Progenitor cell of endocrine pancreas (in vitro differentiated cells): ENCODE results near the gene PCNP. TPM values are rescaled to one million over a fixed set of nuclear protein-coding genes. Genes with fewer than 3 reads are reported as not detected.

ENCODE experiments used
- DNase-seq: peaks from one replicate; pipeline ENCODE4 v3.0.0; 2021; ENCODE audit warnings: low spot score; ENCODE audit not compliant: unreplicated experiment
- H3K27ac Mint-ChIP-seq: 2 replicates; pipeline ENCODE4 v1.8.0; 2021; ENCODE audit warnings: mild to moderate bottlenecking, moderate library complexity, mixed read lengths
- H3K27me3 Mint-ChIP-seq: 2 replicates; pipeline ENCODE4 v1.8.0; 2021; ENCODE audit warnings: mixed read lengths
- H3K36me3 Mint-ChIP-seq: 2 replicates; pipeline ENCODE4 v1.8.0; 2022; ENCODE audit warnings: mixed read lengths; ENCODE audit not compliant: insufficient read depth
- H3K4me1 Mint-ChIP-seq: 2 replicates; pipeline ENCODE4 v1.8.0; 2021; ENCODE audit warnings: low read depth, mixed read lengths
- H3K4me3 Mint-ChIP-seq: 2 replicates; pipeline ENCODE4 v1.8.0; 2021; ENCODE audit warnings: low read depth, mild to moderate bottlenecking, moderate library complexity, mixed read lengths
- H3K9me3 Mint-ChIP-seq: 2 replicates; pipeline ENCODE4 v1.8.0; 2021; ENCODE audit warnings: low read depth, mixed read lengths
- total RNA-seq: library from RNA; stranded (reverse); gene quantifications from 2 replicates; pipeline ENCODE4 v1.2.1, GENCODE V29; 2021
- TF ChIP-seq, protein P1 (sequence below): fragments of 200-600 bp; sonication (generic); IDR thresholded peaks from one replicate; pipeline ENCODE4 v1.5.0; 2021; ENCODE audit warnings: antibody characterized with exemption, mild to moderate bottlenecking; ENCODE audit not compliant: unreplicated experiment

Gene PCNP
- total RNA-seq, 1 donor from 2014 or later, result 154 TPM

DNA sequence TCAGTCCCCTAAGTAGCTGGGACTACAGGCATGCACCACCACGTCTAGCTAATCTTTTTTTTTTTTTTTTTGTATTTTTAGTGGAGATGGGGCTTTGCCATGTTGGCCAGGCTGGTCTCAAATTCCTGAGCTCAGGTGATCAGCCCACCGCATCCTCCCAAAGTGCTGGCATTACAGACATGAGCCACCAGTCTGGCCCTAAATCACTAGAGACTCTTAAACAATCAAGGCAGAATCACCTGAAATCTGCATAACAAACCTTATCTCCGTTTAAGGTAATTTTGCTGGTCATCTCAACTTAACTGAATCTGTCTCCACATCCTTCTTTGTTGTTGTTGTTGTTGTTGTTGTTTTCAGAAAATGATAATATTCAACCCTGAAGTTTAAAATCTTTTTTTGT, 17.9 kb upstream of the PCNP start:
- Mint-ChIP-seq H3K36me3 (no peaks in the 10 kb centered on the region), H3K9me3 (peaks cover 3% of the 10 kb centered on the region), H3K27ac (no peak overlapping the region), H3K27me3 (peaks cover 17% of the 10 kb centered on the region), H3K4me3 (no peak overlapping the region), H3K4me1 (no peaks in the 10 kb centered on the region)
- no peak for DNase-seq
- TF ChIP-seq, protein P1, sequence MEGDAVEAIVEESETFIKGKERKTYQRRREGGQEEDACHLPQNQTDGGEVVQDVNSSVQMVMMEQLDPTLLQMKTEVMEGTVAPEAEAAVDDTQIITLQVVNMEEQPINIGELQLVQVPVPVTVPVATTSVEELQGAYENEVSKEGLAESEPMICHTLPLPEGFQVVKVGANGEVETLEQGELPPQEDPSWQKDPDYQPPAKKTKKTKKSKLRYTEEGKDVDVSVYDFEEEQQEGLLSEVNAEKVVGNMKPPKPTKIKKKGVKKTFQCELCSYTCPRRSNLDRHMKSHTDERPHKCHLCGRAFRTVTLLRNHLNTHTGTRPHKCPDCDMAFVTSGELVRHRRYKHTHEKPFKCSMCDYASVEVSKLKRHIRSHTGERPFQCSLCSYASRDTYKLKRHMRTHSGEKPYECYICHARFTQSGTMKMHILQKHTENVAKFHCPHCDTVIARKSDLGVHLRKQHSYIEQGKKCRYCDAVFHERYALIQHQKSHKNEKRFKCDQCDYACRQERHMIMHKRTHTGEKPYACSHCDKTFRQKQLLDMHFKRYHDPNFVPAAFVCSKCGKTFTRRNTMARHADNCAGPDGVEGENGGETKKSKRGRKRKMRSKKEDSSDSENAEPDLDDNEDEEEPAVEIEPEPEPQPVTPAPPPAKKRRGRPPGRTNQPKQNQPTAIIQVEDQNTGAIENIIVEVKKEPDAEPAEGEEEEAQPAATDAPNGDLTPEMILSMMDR, result no peak

DNA sequence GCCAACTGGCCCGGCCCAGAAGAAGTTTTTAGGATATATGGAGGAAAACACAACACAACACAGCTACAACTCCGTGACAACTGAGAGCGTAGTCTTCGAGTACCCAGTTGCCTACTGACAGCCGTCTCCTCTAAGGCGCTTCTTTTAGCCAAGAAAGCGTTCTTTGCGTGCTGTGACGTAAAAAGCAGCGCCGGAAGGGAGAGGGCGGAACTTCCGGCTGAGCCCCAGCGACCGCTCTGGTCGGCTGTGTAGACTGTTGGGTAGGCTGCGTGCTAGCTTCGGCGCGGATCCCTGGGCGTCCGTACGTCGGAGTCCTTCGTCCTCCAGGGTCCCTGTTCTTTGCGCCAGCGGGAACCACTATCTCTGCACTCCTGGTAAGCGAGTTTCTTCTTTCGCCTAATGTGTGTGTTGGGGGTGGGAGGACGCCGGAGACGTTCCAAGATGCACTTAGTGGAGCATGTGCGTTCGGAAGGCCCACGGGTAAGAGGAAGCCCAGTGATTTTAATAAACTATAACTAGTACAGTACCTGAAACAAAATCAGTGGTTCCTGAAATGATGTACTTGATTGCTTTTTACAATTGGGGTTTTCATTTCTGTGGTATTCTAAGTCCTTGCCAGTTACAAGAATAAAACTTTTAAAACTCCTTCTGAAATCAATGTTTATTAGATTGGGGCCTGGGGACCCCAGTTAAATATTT, 12.2 kb upstream of the PCNP start, which contains the start of gene TRMT10C:
Gene TRMT10C, plus strand, starts transcription at position 239 of the 699 bp plus-strand sequence. CDS start 2,914 bp downstream, outside the sequence.
- TF ChIP-seq, protein P1, result no peak
- H3K36me3 Mint-ChIP-seq, result peaks cover 13% of the 10 kb centered on the region
- peak; percentile 75 for DNase-seq
- no peaks in the 10 kb centered on the region for H3K9me3 Mint-ChIP-seq
- peak within 1 kb of the TSS; percentile 99 for H3K27ac Mint-ChIP-seq
- peaks cover 8% of the 10 kb centered on the region for H3K27me3 Mint-ChIP-seq
- peaks cover 13% of the 10 kb centered on the region for H3K4me1 Mint-ChIP-seq
- H3K4me3 Mint-ChIP-seq, result peak within 1 kb of the TSS; percentile 99

DNA sequence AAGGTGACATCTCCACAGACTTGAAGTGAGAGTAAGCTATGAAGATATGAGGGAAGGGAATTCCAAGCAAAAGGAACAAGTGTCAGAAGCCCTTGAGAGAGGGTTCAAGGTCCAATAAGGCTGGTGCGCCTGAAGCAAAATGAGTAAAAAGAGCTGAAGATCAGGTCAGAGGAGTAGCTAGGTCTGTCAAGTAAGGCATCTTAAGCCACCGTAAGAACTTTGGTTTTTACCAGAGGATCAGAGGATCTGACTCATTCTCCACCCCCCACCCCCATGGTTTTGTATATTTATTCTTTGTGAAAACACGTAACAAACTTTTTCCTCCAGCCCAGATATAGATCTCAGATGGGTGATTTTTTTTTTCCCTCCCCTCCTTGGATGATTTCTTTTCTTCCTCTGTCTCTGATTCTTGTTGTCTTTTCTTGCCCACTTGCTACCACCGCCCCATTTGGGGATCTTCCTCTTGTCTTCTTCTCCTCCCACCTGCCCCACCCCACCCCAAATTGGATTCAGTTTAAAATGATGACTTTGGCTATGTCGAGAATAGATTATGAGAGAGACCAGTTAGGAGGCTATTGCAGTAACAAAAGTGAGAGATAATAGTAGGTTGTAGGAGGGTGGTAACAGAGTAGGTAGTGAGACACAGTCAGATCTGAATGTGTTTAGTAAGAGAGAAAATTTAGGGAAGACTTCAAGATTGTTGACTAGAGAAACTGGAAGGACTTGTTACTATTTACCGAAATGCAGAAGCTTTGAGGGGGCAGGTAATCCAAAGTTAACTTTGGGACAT, 6.3 kb upstream of the PCNP start:
- Mint-ChIP-seq H3K27ac (peak overlapping the region; percentile 79), H3K4me1 (peaks cover 13% of the 10 kb centered on the region), H3K36me3 (peaks cover 13% of the 10 kb centered on the region), H3K4me3 (no peak overlapping the region), H3K27me3 (no peaks in the 10 kb centered on the region), H3K9me3 (no peaks in the 10 kb centered on the region)
- no peak for DNase-seq
- TF ChIP-seq, protein P1, result no peak

DNA sequence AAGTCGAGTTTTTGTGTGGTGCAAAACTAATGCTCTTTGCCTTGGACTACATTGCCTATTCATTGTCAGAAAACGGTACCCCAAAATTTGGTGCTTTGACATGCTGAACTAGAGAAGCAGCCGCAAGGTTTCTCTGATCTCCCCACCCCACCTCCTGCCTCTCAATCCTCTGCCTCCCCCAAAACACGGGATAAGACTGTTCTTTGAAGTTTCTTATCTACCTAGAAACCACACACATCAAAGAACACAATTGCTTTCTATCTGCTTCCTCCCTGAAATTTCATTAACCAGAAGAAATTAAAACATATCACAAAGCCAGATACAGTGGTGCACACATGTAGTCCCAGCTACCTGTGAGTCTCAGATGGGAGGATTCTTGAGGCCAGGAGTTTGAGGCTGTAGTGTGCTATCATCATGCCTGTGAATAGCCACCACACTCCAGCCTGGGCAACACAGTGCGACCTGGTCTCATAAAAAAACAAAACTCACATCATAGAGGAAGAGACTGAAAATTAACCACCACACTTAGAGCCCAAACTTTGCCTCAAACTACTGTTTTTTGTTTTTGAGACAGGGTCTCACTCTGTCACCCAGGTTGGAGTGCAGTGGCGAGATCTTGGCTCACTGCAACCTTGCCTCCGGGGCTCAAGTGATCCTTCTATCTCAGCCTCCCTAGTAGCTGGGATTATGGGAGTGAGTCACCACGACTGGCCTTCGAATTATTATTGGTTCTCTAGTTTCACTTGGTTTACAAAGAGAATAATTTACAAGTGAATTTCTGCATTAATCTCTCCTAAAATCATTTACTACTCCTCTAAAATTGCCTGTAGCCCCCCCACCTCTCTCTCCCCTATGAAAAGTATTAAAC, 2.7 kb upstream of the PCNP start:
- H3K4me1 Mint-ChIP-seq, result peaks cover 20% of the 10 kb centered on the region
- no peak overlapping the region for H3K4me3 Mint-ChIP-seq

More for the DNA sequence above, 2.7 kb upstream of the PCNP start:
- Mint-ChIP-seq H3K27me3 (no peaks in the 10 kb centered on the region), H3K36me3 (peaks cover 7% of the 10 kb centered on the region), H3K9me3 (no peaks in the 10 kb centered on the region), H3K27ac (no peak overlapping the region)
- TF ChIP-seq, protein P1, result no peak
- no peak for DNase-seq
